CD4-positive, alpha-beta T cell (primary cell): ENCODE results near the gene NPR3. TPM values are rescaled to one million over a fixed set of nuclear protein-coding genes. Genes with fewer than 3 reads are reported as not detected.
"Not testable (repeated sequence)": the region's sequence is repeated elsewhere in the genome, so short reads cannot be mapped to it uniquely, and the experiment has no call there.

Experiments
- ATAC-seq: fragments of 200-7000 bp; cut with Tn5 transposase; one replicate; pipeline ENCODE4 v1.10.0; 2022; ENCODE audit warnings: mild to moderate bottlenecking; ENCODE audit not compliant: poor library complexity
- CTCF ChIA-PET: fragments of 350-600 bp; sonication (Branson Sonifier 250); formaldehyde crosslinking; loops from one replicate; lab custom pipeline; 2021; ENCODE audit warnings: antibody characterized with exemption, inconsistent platforms; lab: Charles Lee
- POLR2A ChIA-PET: fragments of 350-600 bp; sonication (Branson Sonifier 250); formaldehyde crosslinking; loops from one replicate; lab custom pipeline; 2021; ENCODE audit warnings: antibody characterized with exemption, inconsistent platforms; lab: Charles Lee
- DNase-seq, 14 experiments: peaks; one replicate each; pipeline ENCODE4 v3.0.0-alpha.2; 2013 to 2020; ENCODE audit warnings: mixed read lengths in 2 of 14
- H3K27ac ChIP-seq, 2 donors: one replicate each; pipeline versions ENCODE4 v1.5.1 to v1.7.0; 2013; ENCODE audit warnings: low read length in 2 of 2, low read depth in 1 of 2, mild to moderate bottlenecking in 1 of 2
- H3K27me3 ChIP-seq, 2 experiments: 1 replicate in 1 of 2; 2 replicates in 1 of 2; pipeline versions ENCODE4 v1.6.1 to v1.7.0; 2013; ENCODE audit warnings: low read length in 2 of 2, control low read depth in 1 of 2, mild to moderate bottlenecking in 1 of 2, moderate library complexity in 1 of 2; ENCODE audit not compliant: insufficient read depth in 2 of 2, control insufficient read depth in 1 of 2
- H3K36me3 ChIP-seq: one replicate; pipeline ENCODE4 v1.6.1; 2013; ENCODE audit warnings: low read length, control low read depth; ENCODE audit not compliant: insufficient read depth
- H3K4me1 ChIP-seq: one replicate; pipeline ENCODE4 v1.6.1; 2013; ENCODE audit warnings: low read length, control low read depth; ENCODE audit not compliant: insufficient read depth
- H3K4me3 ChIP-seq: one replicate; pipeline ENCODE4 v1.5.1; 2013; ENCODE audit warnings: mild to moderate bottlenecking, low read length, moderate library complexity
- H3K9me3 ChIP-seq, 2 experiments: 1 replicate in 1 of 2; 2 replicates in 1 of 2; pipeline versions ENCODE4 v1.6.1 to v1.7.0; 2013; ENCODE audit warnings: low read length in 2 of 2, mild to moderate bottlenecking in 2 of 2, control low read depth in 1 of 2, moderate library complexity in 1 of 2; ENCODE audit not compliant: control insufficient read depth in 1 of 2, insufficient read depth in 1 of 2
- H3K27ac Mint-ChIP-seq: one replicate; pipeline ENCODE4 v1.8.0; 2020; ENCODE audit warnings: mixed read lengths
- H3K27me3 Mint-ChIP-seq: one replicate; pipeline ENCODE4 v1.8.0; 2021; ENCODE audit warnings: mixed read lengths
- H3K36me3 Mint-ChIP-seq: one replicate; pipeline ENCODE4 v1.8.0; 2021; ENCODE audit warnings: low read depth, mixed read lengths
- H3K4me1 Mint-ChIP-seq: one replicate; pipeline ENCODE4 v1.8.0; 2021; ENCODE audit warnings: low read depth, mixed read lengths
- H3K4me3 Mint-ChIP-seq: one replicate; pipeline ENCODE4 v1.8.0; 2020; ENCODE audit warnings: mild to moderate bottlenecking, mixed read lengths
- H3K9me3 Mint-ChIP-seq: one replicate; pipeline ENCODE4 v1.8.0; 2020; ENCODE audit warnings: mixed read lengths
- intact Hi-C, 2 experiments: fragments of 100-400 bp; cut with DNase I in 1 of 2; cut with micrococcal nuclease in 1 of 2; formaldehyde crosslinking; loops; one replicate each; pipeline versions ENCODE4 v1.15.1 to v1.9.0; 2023 to 2025; cut with DNase I, micrococcal nuclease
- total RNA-seq, 174 experiments: library from RNA in 2 of 174; stranded (reverse) in 2 of 174; gene quantifications; one replicate each; pipeline ENCODE4 v1.2.3 and lab custom pipeline; 2021 to 2026
- TF ChIP-seq, protein P1 (sequence below): fragments of 200-600 bp; IDR thresholded peaks from one replicate; pipeline ENCODE4 v1.8.0; 2022; ENCODE audit warnings: antibody characterized with exemption, mild to moderate bottlenecking

The NPR3 gene
- total RNA-seq, 2 experiments from 2014 or later, result not detected

DNA sequence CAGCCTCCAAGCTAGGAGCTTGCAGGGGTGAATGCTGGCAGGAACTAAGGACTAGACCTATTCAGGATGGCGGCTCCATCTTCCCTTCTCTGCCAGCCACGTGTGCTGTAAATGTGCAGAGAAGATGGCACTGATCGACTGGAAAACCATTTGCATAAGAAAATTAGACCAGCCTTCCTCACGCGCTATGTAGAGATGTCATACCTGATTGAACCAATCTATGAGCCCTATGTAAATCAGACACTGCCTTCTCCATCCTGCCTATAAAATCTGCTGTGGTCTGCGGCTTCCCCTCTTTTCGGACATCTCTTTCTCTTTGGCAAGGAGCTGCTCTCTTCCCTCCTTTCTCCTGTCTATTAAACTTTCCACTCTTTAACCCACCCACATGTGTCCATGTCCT, 91.6 kb downstream of the NPR3 start:
- no peak overlapping the region for H3K27ac ChIP-seq
- peaks cover 16% of the 10 kb centered on the region for H3K9me3 Mint-ChIP-seq
- H3K27ac Mint-ChIP-seq, result no peak overlapping the region
- H3K36me3 ChIP-seq, result no peaks in the 10 kb centered on the region
- TF ChIP-seq, protein P1, sequence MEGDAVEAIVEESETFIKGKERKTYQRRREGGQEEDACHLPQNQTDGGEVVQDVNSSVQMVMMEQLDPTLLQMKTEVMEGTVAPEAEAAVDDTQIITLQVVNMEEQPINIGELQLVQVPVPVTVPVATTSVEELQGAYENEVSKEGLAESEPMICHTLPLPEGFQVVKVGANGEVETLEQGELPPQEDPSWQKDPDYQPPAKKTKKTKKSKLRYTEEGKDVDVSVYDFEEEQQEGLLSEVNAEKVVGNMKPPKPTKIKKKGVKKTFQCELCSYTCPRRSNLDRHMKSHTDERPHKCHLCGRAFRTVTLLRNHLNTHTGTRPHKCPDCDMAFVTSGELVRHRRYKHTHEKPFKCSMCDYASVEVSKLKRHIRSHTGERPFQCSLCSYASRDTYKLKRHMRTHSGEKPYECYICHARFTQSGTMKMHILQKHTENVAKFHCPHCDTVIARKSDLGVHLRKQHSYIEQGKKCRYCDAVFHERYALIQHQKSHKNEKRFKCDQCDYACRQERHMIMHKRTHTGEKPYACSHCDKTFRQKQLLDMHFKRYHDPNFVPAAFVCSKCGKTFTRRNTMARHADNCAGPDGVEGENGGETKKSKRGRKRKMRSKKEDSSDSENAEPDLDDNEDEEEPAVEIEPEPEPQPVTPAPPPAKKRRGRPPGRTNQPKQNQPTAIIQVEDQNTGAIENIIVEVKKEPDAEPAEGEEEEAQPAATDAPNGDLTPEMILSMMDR, result no peak
- no peak for DNase-seq
- no peaks in the 10 kb centered on the region for H3K9me3 ChIP-seq
- no peaks in the 10 kb centered on the region for H3K27me3 Mint-ChIP-seq
- H3K36me3 Mint-ChIP-seq, result no peaks in the 10 kb centered on the region
- H3K4me1 ChIP-seq, result no peaks in the 10 kb centered on the region
- H3K27me3 ChIP-seq, result no peaks in the 10 kb centered on the region
- no peaks in the 10 kb centered on the region for H3K4me1 Mint-ChIP-seq
- ChIA-PET CTCF (no interaction called here), POLR2A (no interaction called here)
- intact Hi-C loops, result no loop called here
- no peak overlapping the region for H3K4me3 Mint-ChIP-seq
- ATAC-seq, result no peak
- no peak overlapping the region for H3K4me3 ChIP-seq

DNA sequence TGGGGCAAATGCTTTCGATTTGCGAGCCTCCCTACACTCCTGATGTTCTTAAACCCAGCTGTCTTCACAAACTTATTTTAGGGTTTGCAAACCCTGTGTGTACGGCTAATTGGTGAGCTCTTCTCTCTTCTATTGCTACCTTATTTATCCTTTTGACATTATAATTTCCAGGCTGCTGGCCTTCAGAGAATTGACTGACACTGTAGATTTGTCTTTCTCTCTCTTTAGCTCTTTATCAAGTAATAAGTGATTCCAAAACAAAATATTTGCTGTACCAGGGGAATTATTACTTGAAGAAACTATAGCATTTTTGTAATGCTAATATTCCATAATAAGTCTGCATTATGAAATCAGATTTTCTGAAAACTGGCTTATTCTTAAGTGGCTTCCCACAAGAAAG, 92.5 kb downstream of the NPR3 start:
- H3K9me3 Mint-ChIP-seq, result peaks cover 16% of the 10 kb centered on the region
- H3K4me3 ChIP-seq, result no peak overlapping the region
- H3K4me1 Mint-ChIP-seq, result no peaks in the 10 kb centered on the region
- no peaks in the 10 kb centered on the region for H3K27me3 ChIP-seq
- ChIA-PET POLR2A (no interaction called here), CTCF (no interaction called here)
- H3K27ac Mint-ChIP-seq, result no peak overlapping the region
- no peaks in the 10 kb centered on the region for H3K9me3 ChIP-seq
- no peak overlapping the region for H3K4me3 Mint-ChIP-seq
- no peak for DNase-seq
- ATAC-seq, result no peak
- H3K4me1 ChIP-seq, result no peaks in the 10 kb centered on the region
- H3K36me3 ChIP-seq, result no peaks in the 10 kb centered on the region
- TF ChIP-seq, protein P1, result no peak
- H3K27ac ChIP-seq, result no peak overlapping the region
- intact Hi-C loops, result no loop called here
- no peaks in the 10 kb centered on the region for H3K27me3 Mint-ChIP-seq
- H3K36me3 Mint-ChIP-seq, result no peaks in the 10 kb centered on the region

DNA sequence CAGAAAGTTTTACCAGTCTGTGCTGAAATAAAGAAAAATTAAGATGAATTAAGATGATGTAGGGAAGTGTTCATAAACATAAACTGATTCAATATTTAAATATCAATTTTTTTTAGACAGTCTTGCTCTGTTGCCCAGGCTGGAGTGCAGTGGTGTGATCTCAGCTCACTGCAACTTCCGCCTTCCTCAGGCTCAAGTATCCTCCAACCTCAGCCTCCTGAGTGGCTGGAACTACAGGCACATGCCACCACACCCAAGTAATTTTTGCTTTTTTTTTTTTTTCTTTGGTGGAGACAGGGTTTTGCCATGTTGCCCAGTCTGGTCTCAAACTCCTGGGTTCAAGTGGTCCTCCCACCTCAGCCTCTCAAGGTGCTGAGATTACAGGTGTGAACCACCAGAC, 94.3 kb downstream of the NPR3 start:
- H3K27me3 Mint-ChIP-seq, H3K4me3 Mint-ChIP-seq, H3K4me1 ChIP-seq, DNase-seq, H3K36me3 Mint-ChIP-seq, H3K36me3 ChIP-seq, H3K4me1 Mint-ChIP-seq, H3K9me3 ChIP-seq, H3K4me3 ChIP-seq, H3K27me3 ChIP-seq, H3K27ac Mint-ChIP-seq, ATAC-seq, H3K27ac ChIP-seq, POLR2A ChIA-PET, intact Hi-C loops: not testable (repeated sequence)
- peaks cover 13% of the 10 kb centered on the region for H3K9me3 Mint-ChIP-seq
- CTCF ChIA-PET, result interaction anchor here (0.6 kb wide), 1 partner anchor 14 kb away, joined by 3 read pairs; no protein-coding TSS in a partner anchor

DNA sequence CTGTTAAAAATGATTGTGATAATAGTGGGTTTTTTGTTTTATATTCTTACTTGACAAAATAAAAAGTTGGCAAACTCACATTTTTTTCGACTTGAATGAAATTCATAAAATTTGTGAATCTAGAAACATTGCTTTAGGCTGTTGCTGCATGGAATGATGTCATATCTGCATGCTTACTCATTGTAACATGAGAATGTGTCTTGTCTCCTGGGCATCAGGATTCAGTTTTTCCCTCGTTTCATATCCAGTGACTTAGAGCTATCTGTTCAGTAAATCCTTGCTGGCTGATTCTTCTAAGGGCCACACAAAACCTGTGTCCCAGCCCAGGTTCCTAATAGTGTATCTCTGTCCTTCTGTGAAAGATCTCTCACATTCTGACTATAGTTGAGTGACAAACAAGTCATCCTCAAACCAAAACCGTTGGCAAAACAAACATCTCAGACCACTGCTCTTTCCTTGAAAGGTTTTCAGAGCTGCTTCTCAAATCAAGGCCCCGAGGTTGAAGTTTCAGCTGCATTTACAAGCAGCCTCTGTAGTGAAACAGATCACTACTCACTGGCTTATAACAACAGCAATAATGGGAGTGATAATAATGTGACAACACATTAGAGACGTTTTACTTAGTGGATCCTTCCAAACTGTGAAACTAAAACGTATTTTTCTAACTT, 95.0 kb downstream of the NPR3 start:
- H3K36me3 Mint-ChIP-seq, result no peaks in the 10 kb centered on the region
- CTCF ChIA-PET, result no interaction called here
- ATAC-seq, result no peak

More for the DNA sequence above, 95.0 kb downstream of the NPR3 start:
- TF ChIP-seq, protein P1, result no peak
- Mint-ChIP-seq H3K4me3 (no peak overlapping the region), H3K4me1 (no peaks in the 10 kb centered on the region), H3K27ac (no peak overlapping the region), H3K27me3 (no peaks in the 10 kb centered on the region), H3K9me3 (peaks cover 9% of the 10 kb centered on the region)
- no peak for DNase-seq
- POLR2A ChIA-PET, result no interaction called here
- no peaks in the 10 kb centered on the region for H3K27me3 ChIP-seq
- no peaks in the 10 kb centered on the region for H3K4me1 ChIP-seq
- no peaks in the 10 kb centered on the region for H3K36me3 ChIP-seq
- no peak overlapping the region for H3K27ac ChIP-seq
- H3K9me3 ChIP-seq, result no peaks in the 10 kb centered on the region
- no peak overlapping the region for H3K4me3 ChIP-seq
- intact Hi-C loops, result no loop called here
